Measurements from ENCODE around the gene TNNT2.

Gene TNNT2

DNA sequence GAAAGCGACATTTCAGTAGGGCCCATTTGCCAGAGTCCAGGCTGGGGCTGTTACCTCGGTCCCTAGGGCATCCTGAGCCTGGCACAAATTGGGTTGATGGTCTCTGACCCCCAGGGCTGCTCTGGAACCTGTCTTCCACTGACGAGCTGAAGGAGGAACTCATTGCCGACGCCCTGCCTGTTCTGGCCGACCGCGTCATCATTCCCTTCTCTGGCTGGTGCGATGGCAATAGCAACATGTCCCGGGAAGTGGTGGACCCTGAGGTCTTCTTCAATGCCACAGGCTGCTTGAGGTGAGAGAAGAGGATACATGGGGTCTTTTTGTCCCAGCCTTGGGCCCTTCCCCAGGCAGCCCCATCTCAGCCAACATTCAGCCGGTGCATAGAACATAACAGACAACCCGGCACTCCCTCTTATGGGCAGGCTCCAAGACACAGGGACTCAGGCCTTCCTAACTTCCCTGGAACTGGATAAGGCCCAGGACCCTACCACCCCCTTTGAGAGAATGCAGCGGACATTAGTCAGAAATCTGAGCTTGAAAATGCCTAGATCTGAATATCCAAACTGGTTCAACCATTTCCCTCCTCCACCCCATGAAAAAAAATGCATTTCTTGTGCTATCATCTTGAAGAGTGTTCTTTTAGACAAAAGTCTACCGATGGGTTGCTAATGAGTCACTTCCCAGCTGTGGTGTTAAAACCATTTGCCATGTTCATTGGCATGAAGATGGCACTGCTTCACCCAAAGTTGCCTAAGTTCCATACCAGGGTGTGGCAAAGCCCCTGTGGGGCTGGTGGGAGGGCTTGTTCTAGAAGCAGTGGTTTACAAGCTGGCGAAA, 58.8 kb downstream of the TNNT2 start:
- TF ChIP-seq EGR1 (IDR thresholded peaks at IDR 0.05) (no peak), TAF1 (IDR thresholded peaks at IDR 0.05; ENCODE audit: low read depth) (no peak), NFIC (IDR thresholded peaks at IDR 0.05) (no peak), FOXM1 (IDR thresholded peaks at IDR 0.05; ENCODE audit: borderline replicate concordance, low read depth) (no peak), EP300 (IDR thresholded peaks at IDR 0.05; ENCODE audit: borderline replicate concordance) (no peak), TCF12 (IDR thresholded peaks at IDR 0.05; ENCODE audit: low read depth) (no peak), ZBTB7A (IDR thresholded peaks at IDR 0.05; ENCODE audit: low read depth) (no peak), CREB1 (IDR thresholded peaks at IDR 0.05; ENCODE audit: low read depth) (no peak), YY1 (IDR thresholded peaks at IDR 0.05; ENCODE audit: low read depth) (no peak), REST (IDR thresholded peaks at IDR 0.05; ENCODE audit: low read depth) (no peak), RAD21 (IDR thresholded peaks at IDR 0.05; ENCODE audit: low read depth) (no peak), TEAD4 (IDR thresholded peaks at IDR 0.05) (no peak), CEBPB (IDR thresholded peaks at IDR 0.05) (no peak), USF1 (IDR thresholded peaks at IDR 0.05) (no peak)
- TF ChIP-seq, protein P1, sequence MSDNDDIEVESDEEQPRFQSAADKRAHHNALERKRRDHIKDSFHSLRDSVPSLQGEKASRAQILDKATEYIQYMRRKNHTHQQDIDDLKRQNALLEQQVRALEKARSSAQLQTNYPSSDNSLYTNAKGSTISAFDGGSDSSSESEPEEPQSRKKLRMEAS (IDR thresholded peaks at IDR 0.05), result no peak

DNA sequence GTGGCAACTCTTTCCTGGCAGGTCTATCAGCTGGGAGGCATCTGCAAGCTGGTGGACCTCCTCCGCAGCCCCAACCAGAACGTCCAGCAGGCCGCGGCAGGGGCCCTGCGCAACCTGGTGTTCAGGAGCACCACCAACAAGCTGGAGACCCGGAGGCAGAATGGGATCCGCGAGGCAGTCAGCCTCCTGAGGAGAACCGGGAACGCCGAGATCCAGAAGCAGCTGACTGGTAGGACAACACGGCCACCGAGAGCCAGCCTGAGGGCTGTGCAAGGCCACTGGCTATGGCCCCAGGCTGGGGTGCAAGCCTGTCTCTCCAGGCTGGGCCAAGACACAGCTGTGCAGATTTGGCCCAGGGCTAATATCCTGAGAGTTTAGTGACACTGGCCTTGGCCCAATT, 59.9 kb downstream of the TNNT2 start:
- TF ChIP-seq NFIC (IDR thresholded peaks at IDR 0.05), result no peak
- TF ChIP-seq ZBTB7A (IDR thresholded peaks at IDR 0.05; ENCODE audit: low read depth), result no peak
- TF ChIP-seq YY1 (IDR thresholded peaks at IDR 0.05; ENCODE audit: low read depth), result no peak
- TF ChIP-seq EGR1 (IDR thresholded peaks at IDR 0.05), result no peak
- no peak for TF ChIP-seq TAF1 (IDR thresholded peaks at IDR 0.05; ENCODE audit: low read depth)
- TF ChIP-seq, protein P1 (IDR thresholded peaks at IDR 0.05), result no peak
- TF ChIP-seq EP300 (IDR thresholded peaks at IDR 0.05; ENCODE audit: borderline replicate concordance), result no peak
- no peak for TF ChIP-seq FOXM1 (IDR thresholded peaks at IDR 0.05; ENCODE audit: borderline replicate concordance, low read depth)
- TF ChIP-seq REST (IDR thresholded peaks at IDR 0.05; ENCODE audit: low read depth), result no peak
- TF ChIP-seq RAD21 (IDR thresholded peaks at IDR 0.05; ENCODE audit: low read depth), result no peak
- TF ChIP-seq TEAD4 (IDR thresholded peaks at IDR 0.05), result no peak

GRCh38 chr1:201316556-201316955, 60.9 kb downstream of the TNNT2 start:
- TF ChIP-seq TAF1 (IDR thresholded peaks at IDR 0.05; ENCODE audit: low read depth) (no peak), TEAD4 (IDR thresholded peaks at IDR 0.05) (no peak), RAD21 (IDR thresholded peaks at IDR 0.05; ENCODE audit: low read depth) (no peak), USF1 (IDR thresholded peaks at IDR 0.05) (no peak), EP300 (IDR thresholded peaks at IDR 0.05; ENCODE audit: borderline replicate concordance) (no peak), CEBPB (IDR thresholded peaks at IDR 0.05) (no peak), NFIC (IDR thresholded peaks at IDR 0.05) (no peak), YY1 (IDR thresholded peaks at IDR 0.05; ENCODE audit: low read depth) (no peak), TCF12 (IDR thresholded peaks at IDR 0.05; ENCODE audit: low read depth) (no peak), EGR1 (IDR thresholded peaks at IDR 0.05) (no peak), ZBTB7A (IDR thresholded peaks at IDR 0.05; ENCODE audit: low read depth) (no peak), FOXM1 (IDR thresholded peaks at IDR 0.05; ENCODE audit: borderline replicate concordance, low read depth) (no peak)
- TF ChIP-seq, protein P1 (IDR thresholded peaks at IDR 0.05), result no peak

DNA sequence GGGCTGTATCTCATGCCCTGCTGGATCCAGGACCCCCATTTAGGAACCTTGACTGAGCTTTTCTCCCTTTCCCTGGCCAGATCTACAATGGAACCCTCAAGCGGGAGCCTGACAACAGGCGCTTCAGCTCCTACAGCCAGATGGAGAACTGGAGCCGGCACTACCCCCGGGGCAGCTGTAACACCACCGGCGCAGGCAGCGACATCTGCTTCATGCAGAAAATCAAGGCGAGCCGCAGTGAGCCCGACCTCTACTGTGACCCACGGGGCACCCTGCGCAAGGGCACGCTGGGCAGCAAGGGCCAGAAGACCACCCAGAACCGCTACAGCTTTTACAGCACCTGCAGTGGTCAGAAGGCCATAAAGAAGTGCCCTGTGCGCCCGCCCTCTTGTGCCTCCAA, 64.4 kb downstream of the TNNT2 start:
- TF ChIP-seq, protein P1 (IDR thresholded peaks at IDR 0.05), result no peak
- TF ChIP-seq USF1 (IDR thresholded peaks at IDR 0.05), result no peak
- no peak for TF ChIP-seq TAF1 (IDR thresholded peaks at IDR 0.05; ENCODE audit: low read depth)
- TF ChIP-seq CREB1 (IDR thresholded peaks at IDR 0.05; ENCODE audit: low read depth), result no peak
- no peak for TF ChIP-seq NFIC (IDR thresholded peaks at IDR 0.05)
- TF ChIP-seq RAD21 (IDR thresholded peaks at IDR 0.05; ENCODE audit: low read depth), result no peak
- no peak for TF ChIP-seq EP300 (IDR thresholded peaks at IDR 0.05; ENCODE audit: borderline replicate concordance)
- TF ChIP-seq TCF12 (IDR thresholded peaks at IDR 0.05; ENCODE audit: low read depth), result no peak
- no peak for TF ChIP-seq ZBTB7A (IDR thresholded peaks at IDR 0.05; ENCODE audit: low read depth)
- no peak for TF ChIP-seq REST (IDR thresholded peaks at IDR 0.05; ENCODE audit: low read depth)
- no peak for TF ChIP-seq CEBPB (IDR thresholded peaks at IDR 0.05)
- TF ChIP-seq YY1 (IDR thresholded peaks at IDR 0.05; ENCODE audit: low read depth), result no peak
- TF ChIP-seq EGR1 (IDR thresholded peaks at IDR 0.05), result no peak
- no peak for TF ChIP-seq TEAD4 (IDR thresholded peaks at IDR 0.05)
